Endodermal cell (in vitro differentiated cells): ENCODE data around the gene CARMIL3. TPM values are rescaled to one million over a fixed set of nuclear protein-coding genes. Genes with fewer than 3 reads are reported as not detected.
"Not testable (repeated sequence)": the region's sequence is repeated elsewhere in the genome, so short reads cannot be mapped to it uniquely, and the experiment has no call there.

Experiments used
- DNase-seq: peaks from one replicate; pipeline ENCODE4 v3.0.0-alpha.2; 2017
- H3K27ac ChIP-seq: 2 replicates; pipeline ENCODE4 v1.5.1; 2013; ENCODE audit warnings: mild to moderate bottlenecking, low read depth, low read length, moderate library complexity
- H3K27me3 ChIP-seq: 2 replicates; pipeline ENCODE4 v1.6.1; 2013; ENCODE audit warnings: mild to moderate bottlenecking, low read length, moderate library complexity; ENCODE audit not compliant: insufficient read depth, control insufficient read depth, poor library complexity, severe bottlenecking
- H3K36me3 ChIP-seq: 2 replicates; pipeline ENCODE4 v1.7.0; 2013; ENCODE audit warnings: mild to moderate bottlenecking, low read length, moderate library complexity; ENCODE audit not compliant: control insufficient read depth, insufficient read depth
- H3K4me1 ChIP-seq: one replicate; pipeline ENCODE4 v1.7.0; 2013; ENCODE audit warnings: low read length; ENCODE audit not compliant: control insufficient read depth, insufficient read depth
- H3K4me3 ChIP-seq: 2 replicates; pipeline ENCODE4 v1.5.1; 2013; ENCODE audit warnings: mild to moderate bottlenecking, low read length, moderate library complexity
- H3K9ac ChIP-seq: 2 replicates; pipeline ENCODE4 v1.6.1; 2013; ENCODE audit warnings: mild to moderate bottlenecking, low read length, moderate library complexity; ENCODE audit not compliant: poor library complexity, severe bottlenecking; ENCODE audit errors: extremely low read depth
- H3K9me3 ChIP-seq: 2 replicates; pipeline ENCODE4 v1.6.1; 2013; ENCODE audit warnings: mild to moderate bottlenecking, low read length, moderate library complexity; ENCODE audit not compliant: control insufficient read depth
- H3K27ac Mint-ChIP-seq: 2 replicates; pipeline ENCODE4 v1.8.0; 2020; ENCODE audit warnings: mixed read lengths
- H3K27me3 Mint-ChIP-seq: 2 replicates; pipeline ENCODE4 v1.8.0; 2021; ENCODE audit warnings: mild to moderate bottlenecking, mixed read lengths; ENCODE audit not compliant: insufficient read depth
- H3K36me3 Mint-ChIP-seq: 2 replicates; pipeline ENCODE4 v1.8.0; 2020; ENCODE audit warnings: low read depth, mixed read lengths
- H3K4me1 Mint-ChIP-seq: 2 replicates; pipeline ENCODE4 v1.8.0; 2020; ENCODE audit warnings: mixed read lengths
- H3K4me3 Mint-ChIP-seq: 2 replicates; pipeline ENCODE4 v1.8.0; 2020; ENCODE audit warnings: mild to moderate bottlenecking, moderate library complexity, mixed read lengths
- H3K9me3 Mint-ChIP-seq: 2 replicates; pipeline ENCODE4 v1.8.0; 2020; ENCODE audit warnings: mild to moderate bottlenecking, mixed read lengths
- WGBS, 2 experiments: methylation state at CpG; one replicate each; pipeline versions ENCODE4 v1.1.5 to v1.1.7; 2013; ENCODE audit warnings: missing lambda C conversion rate in 2 of 2, mixed read lengths in 1 of 2; ENCODE audit not compliant: insufficient coverage in 1 of 2, insufficient read length in 1 of 2; 5-methylcytosine and 5-hydroxymethylcytosine counted together
- total RNA-seq, 2 donors: library from RNA; stranded (reverse); fragmentation: NEBNext Ultra II Directional in 1 of 2; extraction: Animal tissue kit (Norgen Biotek cat#: 25700) in 1 of 2; gene quantifications; 2 replicates in 1 of 2; 3 replicates in 1 of 2; pipeline ENCODE4 v1.2.1, GENCODE V29; 2021
- TF ChIP-seq, protein P1 (sequence below): fragments of 200-600 bp; sonication (generic); conservative IDR thresholded peaks from 2 replicates; pipeline ENCODE4 v1.5.0; 2021; ENCODE audit warnings: antibody characterized with exemption, mild to moderate bottlenecking

The CARMIL3 gene
- total RNA-seq, 2 donors from 2014 or later: 2.1 to 4.4 TPM

DNA sequence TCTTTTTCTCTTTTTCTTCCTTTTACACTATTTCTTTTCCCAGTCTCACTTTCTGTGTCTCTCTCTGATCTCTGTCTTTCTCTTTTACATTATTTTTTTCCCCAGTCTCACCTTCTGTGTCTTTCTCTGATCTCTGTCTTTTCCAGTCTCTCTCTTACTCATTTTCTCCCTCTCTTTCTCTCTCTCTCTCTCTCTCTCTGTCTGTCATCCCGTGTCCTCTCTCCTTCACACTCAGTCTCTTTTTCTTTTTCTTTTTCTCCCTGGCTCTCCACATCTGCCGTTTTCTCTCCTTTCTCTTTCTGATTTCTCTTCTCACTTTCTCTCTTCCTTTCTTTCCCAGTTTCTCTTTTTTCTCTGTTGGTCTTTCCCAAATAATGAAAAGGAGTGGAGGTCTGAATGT, 40.8 kb upstream of the CARMIL3 start:
- no peaks in the 10 kb centered on the region for H3K27me3 ChIP-seq
- H3K9me3 Mint-ChIP-seq: no peaks in the 10 kb centered on the region
- H3K36me3 Mint-ChIP-seq: no peaks in the 10 kb centered on the region
- H3K4me3 Mint-ChIP-seq: no peak overlapping the region
- H3K4me3 ChIP-seq: no peak overlapping the region
- no peaks in the 10 kb centered on the region for H3K4me1 ChIP-seq
- no peaks in the 10 kb centered on the region for H3K36me3 ChIP-seq
- no peak overlapping the region for H3K9ac ChIP-seq
- H3K27ac ChIP-seq: no peak overlapping the region
- H3K4me1 Mint-ChIP-seq: peaks cover 4% of the 10 kb centered on the region
- TF ChIP-seq, protein P1, sequence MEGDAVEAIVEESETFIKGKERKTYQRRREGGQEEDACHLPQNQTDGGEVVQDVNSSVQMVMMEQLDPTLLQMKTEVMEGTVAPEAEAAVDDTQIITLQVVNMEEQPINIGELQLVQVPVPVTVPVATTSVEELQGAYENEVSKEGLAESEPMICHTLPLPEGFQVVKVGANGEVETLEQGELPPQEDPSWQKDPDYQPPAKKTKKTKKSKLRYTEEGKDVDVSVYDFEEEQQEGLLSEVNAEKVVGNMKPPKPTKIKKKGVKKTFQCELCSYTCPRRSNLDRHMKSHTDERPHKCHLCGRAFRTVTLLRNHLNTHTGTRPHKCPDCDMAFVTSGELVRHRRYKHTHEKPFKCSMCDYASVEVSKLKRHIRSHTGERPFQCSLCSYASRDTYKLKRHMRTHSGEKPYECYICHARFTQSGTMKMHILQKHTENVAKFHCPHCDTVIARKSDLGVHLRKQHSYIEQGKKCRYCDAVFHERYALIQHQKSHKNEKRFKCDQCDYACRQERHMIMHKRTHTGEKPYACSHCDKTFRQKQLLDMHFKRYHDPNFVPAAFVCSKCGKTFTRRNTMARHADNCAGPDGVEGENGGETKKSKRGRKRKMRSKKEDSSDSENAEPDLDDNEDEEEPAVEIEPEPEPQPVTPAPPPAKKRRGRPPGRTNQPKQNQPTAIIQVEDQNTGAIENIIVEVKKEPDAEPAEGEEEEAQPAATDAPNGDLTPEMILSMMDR: no peak
- DNase-seq: no peak
- H3K9me3 ChIP-seq: no peaks in the 10 kb centered on the region
- H3K27ac Mint-ChIP-seq: no peak overlapping the region
- H3K27me3 Mint-ChIP-seq: peaks cover 25% of the 10 kb centered on the region
- 64 to 69% methylated on average over 1 to 2 of the region's 2 CpGs for WGBS, 2 experiments

DNA sequence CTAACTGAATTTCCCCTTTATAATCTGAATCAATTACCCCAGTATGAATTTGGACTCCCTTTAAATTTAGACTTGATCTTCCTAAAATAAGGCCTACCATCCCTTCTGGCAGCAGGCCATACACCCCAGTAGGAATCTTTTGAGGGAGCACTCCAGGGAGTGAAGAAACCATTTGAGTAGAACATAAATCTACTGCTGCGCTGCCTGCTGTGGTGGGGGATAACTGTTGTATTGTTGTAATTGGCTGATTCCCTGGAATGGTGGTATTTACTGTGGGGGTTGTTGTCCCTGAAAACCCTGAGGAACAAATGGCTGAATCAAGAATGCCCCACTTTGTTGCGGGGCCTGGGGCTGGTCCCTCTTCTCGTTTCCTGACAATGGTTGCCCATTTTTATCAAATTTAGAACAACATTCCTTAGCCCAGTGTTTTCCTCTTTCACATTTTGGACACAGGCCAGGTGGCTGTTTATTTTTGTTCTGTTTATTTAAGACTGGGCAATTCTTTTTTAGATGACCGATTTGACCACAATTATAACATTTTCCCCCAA, 39.0 kb upstream of the CARMIL3 start:
- not testable (repeated sequence) for H3K36me3 Mint-ChIP-seq, H3K4me1 ChIP-seq, H3K9me3 ChIP-seq, H3K4me1 Mint-ChIP-seq, H3K36me3 ChIP-seq, H3K4me3 Mint-ChIP-seq, DNase-seq, H3K27ac ChIP-seq, H3K4me3 ChIP-seq, H3K27ac Mint-ChIP-seq, H3K9ac ChIP-seq, H3K9me3 Mint-ChIP-seq, H3K27me3 ChIP-seq
- 80 to 85% methylated on average over 2 to 4 of the region's 4 CpGs for WGBS, 2 experiments
- peaks cover 38% of the 10 kb centered on the region for H3K27me3 Mint-ChIP-seq

DNA sequence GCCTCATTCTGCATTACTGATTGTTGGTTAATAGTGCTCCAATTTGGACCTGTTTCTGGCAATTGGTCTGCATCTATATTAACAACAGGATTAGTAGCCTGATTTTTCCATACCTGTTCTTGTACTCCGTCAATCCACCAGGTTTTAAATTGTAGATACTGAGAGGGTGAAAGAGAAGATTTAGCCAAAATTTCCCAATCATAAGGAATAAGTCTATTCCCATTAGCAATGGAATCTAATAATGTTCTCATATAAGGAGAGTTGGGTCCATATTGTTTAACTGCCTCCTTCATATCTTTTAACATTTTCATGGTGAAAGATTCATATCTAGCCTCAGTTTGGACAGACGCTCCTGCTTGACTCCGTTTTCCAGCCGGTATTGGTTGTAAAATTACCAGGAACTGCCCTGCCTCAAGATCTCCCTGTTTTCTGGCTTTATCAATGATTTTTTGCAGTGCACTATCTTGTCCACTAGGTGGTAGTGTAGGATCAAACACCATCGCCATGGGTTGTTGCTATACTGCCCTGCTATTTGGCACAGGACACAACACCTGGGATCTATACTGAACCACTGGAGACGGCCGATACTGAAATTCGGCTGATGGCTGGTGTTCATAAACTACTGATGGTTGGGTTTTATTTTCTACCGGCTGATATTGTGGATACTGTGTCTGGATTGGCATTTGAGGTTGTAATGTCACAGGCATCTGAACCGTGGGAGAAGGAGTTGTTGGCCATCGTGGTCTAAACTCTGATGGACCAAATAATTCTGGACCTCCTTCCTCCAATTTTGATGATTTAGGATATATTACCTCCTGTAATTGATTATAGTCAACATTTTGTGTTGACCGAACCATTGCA, 37.9 kb upstream of the CARMIL3 start:
- H3K4me3 Mint-ChIP-seq: no peak overlapping the region
- H3K27me3 ChIP-seq: no peaks in the 10 kb centered on the region
- no peaks in the 10 kb centered on the region for H3K4me1 ChIP-seq
- peaks cover 4% of the 10 kb centered on the region for H3K4me1 Mint-ChIP-seq
- H3K9me3 Mint-ChIP-seq: peaks cover 11% of the 10 kb centered on the region
- H3K27ac ChIP-seq: no peak overlapping the region
- H3K4me3 ChIP-seq: no peak overlapping the region
- TF ChIP-seq, protein P1: peak; percentile 91
- no peak overlapping the region for H3K9ac ChIP-seq
- no peaks in the 10 kb centered on the region for H3K9me3 ChIP-seq
- WGBS, 2 experiments: 44 to 47% methylated on average over 8 to 11 of the region's 12 CpGs
- peak; percentile 78 for DNase-seq
- no peak overlapping the region for H3K27ac Mint-ChIP-seq
- H3K27me3 Mint-ChIP-seq: peaks cover 31% of the 10 kb centered on the region
- no peaks in the 10 kb centered on the region for H3K36me3 Mint-ChIP-seq
- no peaks in the 10 kb centered on the region for H3K36me3 ChIP-seq

DNA sequence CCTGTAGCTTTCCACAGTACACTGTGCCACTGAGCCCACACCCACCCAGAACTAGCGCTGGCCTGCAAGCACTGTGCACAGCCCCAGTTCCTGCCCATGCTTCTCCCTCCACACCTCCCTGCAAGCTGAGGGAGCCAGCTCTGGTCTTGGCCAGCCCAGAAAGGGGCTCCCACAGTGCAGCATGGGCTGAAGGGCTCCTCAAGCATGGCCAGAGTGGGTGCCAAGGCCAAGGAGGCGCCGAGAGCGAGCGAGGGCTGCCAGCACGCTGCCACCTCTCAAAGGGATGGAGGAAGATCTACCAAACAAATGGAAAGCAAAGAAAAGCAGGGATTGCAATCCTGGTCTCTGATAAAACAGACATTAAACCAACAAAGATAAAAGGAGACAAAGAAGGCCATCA, 36.1 kb upstream of the CARMIL3 start:
- not testable (repeated sequence) for H3K36me3 ChIP-seq, H3K9me3 ChIP-seq, H3K27ac ChIP-seq, H3K27me3 ChIP-seq, H3K27ac Mint-ChIP-seq, H3K4me3 ChIP-seq, H3K9ac ChIP-seq, DNase-seq, H3K4me3 Mint-ChIP-seq, H3K4me1 Mint-ChIP-seq, H3K4me1 ChIP-seq, H3K36me3 Mint-ChIP-seq
- WGBS, 2 experiments: 95 to 97% methylated on average over 5 to 6 of the region's 6 CpGs
- Mint-ChIP-seq H3K27me3 (peaks cover 21% of the 10 kb centered on the region), H3K9me3 (peaks cover 16% of the 10 kb centered on the region)

DNA sequence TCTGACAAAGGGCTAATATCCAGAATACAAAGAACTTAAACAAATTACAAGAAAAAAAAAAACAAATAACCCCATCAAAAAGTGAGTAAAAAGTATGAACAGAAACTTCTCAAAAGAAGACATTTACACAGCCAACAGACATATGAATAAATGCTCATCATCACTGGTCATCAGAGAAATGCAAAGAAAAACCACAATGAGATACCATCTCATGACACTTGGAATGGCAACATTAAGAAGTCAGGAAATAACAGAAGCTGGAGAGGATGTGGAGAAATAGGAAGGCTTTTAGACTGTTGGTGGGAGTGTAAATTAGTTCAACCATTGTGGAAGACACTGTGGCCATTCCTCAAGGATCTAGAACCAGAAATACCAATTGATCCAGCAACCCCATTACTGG, 32.8 kb upstream of the CARMIL3 start:
- not testable (repeated sequence) for H3K9me3 ChIP-seq, DNase-seq, H3K27me3 ChIP-seq, H3K4me1 Mint-ChIP-seq, H3K36me3 Mint-ChIP-seq, H3K27ac ChIP-seq, H3K36me3 ChIP-seq, H3K4me3 ChIP-seq, H3K27ac Mint-ChIP-seq, H3K9ac ChIP-seq, H3K4me3 Mint-ChIP-seq, H3K4me1 ChIP-seq
- peaks cover 24% of the 10 kb centered on the region for H3K27me3 Mint-ChIP-seq
- peaks cover 16% of the 10 kb centered on the region for H3K9me3 Mint-ChIP-seq
